Caco-2 (cell line): Measurements from ENCODE around the gene MACROD2. TPM values are rescaled to one million over a fixed set of nuclear protein-coding genes. Genes with fewer than 3 reads are reported as not detected.

Experiments
- BruUV-seq: library from RNA; stranded (reverse); fragments of 400-500 nt; replicated peaks from 2 replicates; lab custom pipeline; 2021; lab: Mats Ljungman, UMichigan
- CTCF ChIA-PET: fragments of 300-600 bp; sonication (Branson Sonifier 250); formaldehyde crosslinking; loops from one replicate; lab custom pipeline; 2022; ENCODE audit warnings: antibody characterized with exemption; lab: Charles Lee
- POLR2A ChIA-PET: fragments of 300-600 bp; sonication (Branson Sonifier 250); formaldehyde crosslinking; loops from one replicate; lab custom pipeline; 2022; ENCODE audit warnings: antibody characterized with exemption; lab: Charles Lee
- DNase-seq, 2 experiments: peaks; one replicate each; pipeline versions ENCODE4 v3.0.0 to v3.0.0-alpha.2; 2020 to 2022
- H3K27me3 ChIP-seq: replicated peaks from 2 replicates; pipeline ENCODE4 v1.6.0; 2011; ENCODE audit warnings: low read length; ENCODE audit not compliant: control insufficient read depth, insufficient read depth
- H3K36me3 ChIP-seq: 2 replicates; pipeline ENCODE4 v1.5.1; 2011; ENCODE audit warnings: low read length; ENCODE audit not compliant: control insufficient read depth, insufficient read depth
- H3K4me1 ChIP-seq: fragments of 250-450 bp; sonication (Bioruptor Pico); 2 replicates; pipeline ENCODE4 v1.5.1; 2020; ENCODE audit warnings: mild to moderate bottlenecking
- H3K4me3 ChIP-seq: 2 replicates; pipeline ENCODE4 v1.5.1; 2011; ENCODE audit warnings: low read depth, mild to moderate bottlenecking, control low read depth, low read length
- H3K9me3 ChIP-seq: fragments of 250-450 bp; sonication (Bioruptor Pico); 2 replicates; pipeline ENCODE4 v1.5.1; 2020; ENCODE audit warnings: mild to moderate bottlenecking, moderate library complexity
- H3K27ac Mint-ChIP-seq: one replicate; pipeline ENCODE4 v1.8.0; 2022; ENCODE audit warnings: mixed read lengths; ENCODE audit not compliant: unreplicated experiment
- H3K27me3 Mint-ChIP-seq: one replicate; pipeline ENCODE4 v1.8.0; 2022; ENCODE audit warnings: mixed read lengths; ENCODE audit not compliant: insufficient read depth, unreplicated experiment
- H3K36me3 Mint-ChIP-seq: one replicate; pipeline ENCODE4 v1.8.0; 2022; ENCODE audit warnings: mild to moderate bottlenecking, mixed read lengths; ENCODE audit not compliant: insufficient read depth, unreplicated experiment
- H3K4me1 Mint-ChIP-seq: one replicate; pipeline ENCODE4 v1.8.0; 2022; ENCODE audit warnings: low read depth, mixed read lengths; ENCODE audit not compliant: unreplicated experiment
- H3K4me3 Mint-ChIP-seq: one replicate; pipeline ENCODE4 v1.8.0; 2022; ENCODE audit warnings: mild to moderate bottlenecking, moderate library complexity, mixed read lengths; ENCODE audit not compliant: unreplicated experiment
- H3K9me3 Mint-ChIP-seq: one replicate; pipeline ENCODE4 v1.8.0; 2022; ENCODE audit warnings: mixed read lengths; ENCODE audit not compliant: unreplicated experiment
- intact Hi-C: fragments of 100-400 bp; cut with micrococcal nuclease; formaldehyde crosslinking; loops from one replicate; pipeline ENCODE4 v1.10.0; 2022; ENCODE audit not compliant: unreplicated experiment
- total RNA-seq: library from RNA; stranded (reverse); gene quantifications from 2 replicates; pipeline ENCODE4 v1.2.3, GENCODE V29; 2022
- TF ChIP-seq, protein P1 (sequence below), 2 experiments: fragments of 200-600 bp in 1 of 2; IDR thresholded peaks; 1 replicate in 1 of 2; 2 replicates in 1 of 2; pipeline versions ENCODE4 v1.5.1 to v1.8.0; 2011 to 2022; ENCODE audit warnings: antibody characterized with exemption in 1 of 2, control low read depth in 1 of 2, inconsistent platforms in 1 of 2, low read depth in 1 of 2, low read length in 1 of 2, mild to moderate bottlenecking in 1 of 2, moderate library complexity in 1 of 2; ENCODE audit not compliant: insufficient read depth in 1 of 2, severe bottlenecking in 1 of 2, unreplicated experiment in 1 of 2

Gene MACROD2
- total RNA-seq, 1 experiment from 2014 or later, result 6.4 TPM

DNA sequence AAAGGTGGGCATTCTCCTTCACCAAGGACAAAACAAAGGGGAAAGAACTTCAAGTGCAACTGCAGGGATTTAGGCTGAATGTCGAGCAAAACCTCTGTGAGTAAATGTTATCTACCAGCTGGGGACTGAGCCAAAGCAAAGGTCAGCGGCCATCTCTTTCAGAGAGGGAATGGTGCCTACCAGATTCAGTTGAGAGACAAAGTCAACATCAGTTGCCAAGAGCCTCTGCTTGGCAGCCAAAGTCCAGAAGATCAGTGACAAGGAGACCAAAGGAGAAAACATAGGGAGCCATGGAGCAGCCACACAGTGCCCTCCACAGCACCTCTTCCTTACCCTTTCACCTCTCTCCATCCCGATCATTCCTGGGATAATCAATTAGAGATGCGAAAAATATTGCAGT is 2105.5 kb downstream of the MACROD2 start:
- H3K4me3 Mint-ChIP-seq, result no peak overlapping the region
- intact Hi-C loops, result no loop called here
- POLR2A ChIA-PET, result no interaction called here
- H3K9me3 Mint-ChIP-seq, result no peaks in the 10 kb centered on the region
- no TSS peak for BruUV-seq
- H3K27ac Mint-ChIP-seq, result no peak overlapping the region
- TF ChIP-seq, protein P1, sequence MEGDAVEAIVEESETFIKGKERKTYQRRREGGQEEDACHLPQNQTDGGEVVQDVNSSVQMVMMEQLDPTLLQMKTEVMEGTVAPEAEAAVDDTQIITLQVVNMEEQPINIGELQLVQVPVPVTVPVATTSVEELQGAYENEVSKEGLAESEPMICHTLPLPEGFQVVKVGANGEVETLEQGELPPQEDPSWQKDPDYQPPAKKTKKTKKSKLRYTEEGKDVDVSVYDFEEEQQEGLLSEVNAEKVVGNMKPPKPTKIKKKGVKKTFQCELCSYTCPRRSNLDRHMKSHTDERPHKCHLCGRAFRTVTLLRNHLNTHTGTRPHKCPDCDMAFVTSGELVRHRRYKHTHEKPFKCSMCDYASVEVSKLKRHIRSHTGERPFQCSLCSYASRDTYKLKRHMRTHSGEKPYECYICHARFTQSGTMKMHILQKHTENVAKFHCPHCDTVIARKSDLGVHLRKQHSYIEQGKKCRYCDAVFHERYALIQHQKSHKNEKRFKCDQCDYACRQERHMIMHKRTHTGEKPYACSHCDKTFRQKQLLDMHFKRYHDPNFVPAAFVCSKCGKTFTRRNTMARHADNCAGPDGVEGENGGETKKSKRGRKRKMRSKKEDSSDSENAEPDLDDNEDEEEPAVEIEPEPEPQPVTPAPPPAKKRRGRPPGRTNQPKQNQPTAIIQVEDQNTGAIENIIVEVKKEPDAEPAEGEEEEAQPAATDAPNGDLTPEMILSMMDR (IDR thresholded peaks at IDR 0.05; ENCODE audit: insufficient read depth in 1 of 2, low read depth in 1 of 2, low read length in 1 of 2, severe bottlenecking in 1 of 2, unreplicated experiment in 1 of 2), result no peak
- H3K4me1 Mint-ChIP-seq, result no peaks in the 10 kb centered on the region
- no peak overlapping the region for H3K4me3 ChIP-seq
- no peaks in the 10 kb centered on the region for H3K27me3 ChIP-seq
- H3K4me1 ChIP-seq, result no peaks in the 10 kb centered on the region
- no peak for DNase-seq
- H3K9me3 ChIP-seq, result no peaks in the 10 kb centered on the region
- CTCF ChIA-PET, result no interaction called here
- H3K36me3 ChIP-seq, result no peaks in the 10 kb centered on the region
- H3K27me3 Mint-ChIP-seq, result no peaks in the 10 kb centered on the region
- H3K36me3 Mint-ChIP-seq, result no peaks in the 10 kb centered on the region

Other genes with a start within 250 kb of the MACROD2 start
- gene ESF1, start 210.6 kb upstream of the MACROD2 start, total RNA-seq, result 21.3 and 22.7 TPM in 2 replicates
- 34.9 and 38.3 TPM in 2 replicates for gene NDUFAF5, start 210.5 kb upstream of the MACROD2 start, total RNA-seq
- gene SEL1L2, start 4.9 kb upstream of the MACROD2 start, total RNA-seq, result not detected in 2 replicates